OCI-LY3 (cell line): ENCODE measurements around the gene DRGX.

ENCODE experiments used
- H2AFZ ChIP-seq: fragments of 200-600, 300-600 bp; shearing (Covaris generic); 2 replicates; pipeline ENCODE4 v1.6.0; 2014; ENCODE audit warnings: antibody characterized with exemption, low read depth, low read length
- H3K27ac ChIP-seq: fragments of 200-600, 300-600 bp; sonication (generic); 2 replicates; pipeline ENCODE4 v1.5.1; 2014; ENCODE audit warnings: mild to moderate bottlenecking, low read length, moderate library complexity, mixed read lengths
- H3K27me3 ChIP-seq: fragments of 200-600, 300-600 bp; sonication (generic); 2 replicates; pipeline ENCODE4 v1.6.1; 2014; ENCODE audit warnings: low read depth, low read length, mixed read lengths
- H3K36me3 ChIP-seq: fragments of 200-600, 300-600 bp; sonication (generic); replicated peaks from 2 replicates; pipeline ENCODE3; 2014; ENCODE audit warnings: low read depth, low read length, mixed read lengths
- H3K4me1 ChIP-seq: fragments of 300-600, 200-600 bp; sonication (generic); 2 replicates; pipeline ENCODE4 v1.6.1; 2014; ENCODE audit warnings: low read length, mixed read lengths
- H3K4me2 ChIP-seq: fragments of 200-600, 300-600 bp; sonication (generic); 2 replicates; pipeline ENCODE4 v1.6.1; 2014; ENCODE audit warnings: low read length, mixed read lengths
- H3K4me3 ChIP-seq: fragments of 300-600, 200-600 bp; sonication (generic); 2 replicates; pipeline ENCODE4 v1.5.1; 2014; ENCODE audit warnings: antibody characterized with exemption, mild to moderate bottlenecking, low read length, moderate library complexity
- H3K79me2 ChIP-seq: fragments of 300-600, 200-600 bp; shearing (Covaris generic); 2 replicates; pipeline ENCODE4 v1.6.1; 2014; ENCODE audit warnings: mild to moderate bottlenecking, low read length, mixed read lengths
- H3K9ac ChIP-seq: fragments of 300-600, 200-600 bp; shearing (Covaris generic); 2 replicates; pipeline ENCODE4 v1.6.0; 2014; ENCODE audit warnings: mild to moderate bottlenecking, low read length, moderate library complexity
- H3K9me3 ChIP-seq: fragments of 200-600, 300-600 bp; shearing (Covaris generic); 2 replicates; pipeline ENCODE4 v1.6.1; 2014; ENCODE audit warnings: low read length, mixed read lengths; ENCODE audit not compliant: insufficient read depth
- H4K20me1 ChIP-seq: fragments of 200-600, 300-600 bp; sonication (generic); 2 replicates; pipeline ENCODE4 v1.6.1; 2016; ENCODE audit warnings: low read length, mixed read lengths; ENCODE audit not compliant: insufficient read depth
- EZH2phosphoT487 ChIP-seq: fragments of 200-600 bp; shearing (Covaris generic); IDR thresholded peaks from 2 replicates; pipeline ENCODE4 v1.6.1; 2018; ENCODE audit warnings: antibody characterized with exemption, mixed run types, low read depth
- TF ChIP-seq, protein P1 (sequence below): fragments of 200-600, 300-600 bp; sonication (generic); IDR thresholded peaks from 2 replicates; pipeline ENCODE4 v1.5.1; 2014; ENCODE audit warnings: antibody characterized with exemption, low read length, low read depth

The DRGX gene

DNA sequence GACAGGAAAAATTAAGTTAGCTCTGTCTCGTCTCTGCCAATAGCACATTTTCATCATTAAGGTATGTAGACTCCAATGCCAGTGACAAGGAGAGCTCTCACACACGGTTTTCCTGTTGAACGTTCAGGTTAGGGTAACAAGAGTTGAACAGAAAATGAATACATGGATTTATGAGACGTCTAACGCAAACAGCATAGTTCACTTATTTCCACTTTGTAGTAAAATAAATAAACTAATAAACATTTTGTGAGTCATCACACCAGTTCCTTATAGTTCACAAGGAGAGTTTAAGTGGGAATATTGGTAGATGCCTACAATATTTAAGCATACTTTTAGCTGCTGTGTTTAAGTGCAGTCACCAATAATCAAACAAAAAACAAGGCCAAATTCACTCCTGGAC, 21.1 kb downstream of the DRGX start:
- Histone ChIP-seq H3K4me3 (no peak overlapping the region), H4K20me1 (no peaks in the 10 kb centered on the region), H3K27me3 (peaks cover 4% of the 10 kb centered on the region; the same call in 1 of the 2 replicates), H3K36me3 (no peaks in the 10 kb centered on the region), H2AFZ (no peak overlapping the region), H3K79me2 (no peaks in the 10 kb centered on the region), H3K9me3 (no peaks in the 10 kb centered on the region), H3K27ac (no peak overlapping the region), H3K9ac (no peak overlapping the region), H3K4me2 (no peak overlapping the region), H3K4me1 (no peaks in the 10 kb centered on the region)
- no peak for TF ChIP-seq EZH2phosphoT487
- TF ChIP-seq, protein P1, sequence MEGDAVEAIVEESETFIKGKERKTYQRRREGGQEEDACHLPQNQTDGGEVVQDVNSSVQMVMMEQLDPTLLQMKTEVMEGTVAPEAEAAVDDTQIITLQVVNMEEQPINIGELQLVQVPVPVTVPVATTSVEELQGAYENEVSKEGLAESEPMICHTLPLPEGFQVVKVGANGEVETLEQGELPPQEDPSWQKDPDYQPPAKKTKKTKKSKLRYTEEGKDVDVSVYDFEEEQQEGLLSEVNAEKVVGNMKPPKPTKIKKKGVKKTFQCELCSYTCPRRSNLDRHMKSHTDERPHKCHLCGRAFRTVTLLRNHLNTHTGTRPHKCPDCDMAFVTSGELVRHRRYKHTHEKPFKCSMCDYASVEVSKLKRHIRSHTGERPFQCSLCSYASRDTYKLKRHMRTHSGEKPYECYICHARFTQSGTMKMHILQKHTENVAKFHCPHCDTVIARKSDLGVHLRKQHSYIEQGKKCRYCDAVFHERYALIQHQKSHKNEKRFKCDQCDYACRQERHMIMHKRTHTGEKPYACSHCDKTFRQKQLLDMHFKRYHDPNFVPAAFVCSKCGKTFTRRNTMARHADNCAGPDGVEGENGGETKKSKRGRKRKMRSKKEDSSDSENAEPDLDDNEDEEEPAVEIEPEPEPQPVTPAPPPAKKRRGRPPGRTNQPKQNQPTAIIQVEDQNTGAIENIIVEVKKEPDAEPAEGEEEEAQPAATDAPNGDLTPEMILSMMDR: no peak

DNA sequence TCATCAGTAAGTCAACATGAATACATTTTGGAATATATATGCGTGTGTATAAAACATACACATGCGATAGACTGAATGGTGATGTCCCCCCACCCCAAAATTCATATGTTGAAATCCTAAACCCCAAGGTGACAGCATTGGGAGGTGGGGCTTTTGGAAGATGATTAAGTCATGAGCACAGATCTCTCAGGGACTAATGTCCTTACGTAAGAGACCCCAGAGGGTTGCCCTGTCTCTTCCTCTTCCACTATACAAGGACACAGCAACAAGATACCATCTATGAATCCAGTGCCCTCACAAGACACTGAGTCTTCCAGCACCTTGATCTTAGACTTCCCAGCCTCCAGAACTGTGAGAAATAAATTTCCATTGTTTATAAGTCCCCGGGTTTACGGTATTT, 22.5 kb downstream of the DRGX start:
- no peak overlapping the region for H3K4me2 ChIP-seq
- no peak overlapping the region for H2AFZ ChIP-seq
- H4K20me1 ChIP-seq: no peaks in the 10 kb centered on the region
- no peak overlapping the region for H3K27ac ChIP-seq
- H3K9ac ChIP-seq: no peak overlapping the region
- H3K4me1 ChIP-seq: no peaks in the 10 kb centered on the region
- no peaks in the 10 kb centered on the region for H3K36me3 ChIP-seq
- peaks cover 6% of the 10 kb centered on the region; the same call in 1 of the 2 replicates for H3K27me3 ChIP-seq
- TF ChIP-seq, protein P1: no peak
- no peak for TF ChIP-seq EZH2phosphoT487
- no peak overlapping the region for H3K4me3 ChIP-seq
- H3K79me2 ChIP-seq: no peaks in the 10 kb centered on the region
- H3K9me3 ChIP-seq: no peaks in the 10 kb centered on the region

DNA sequence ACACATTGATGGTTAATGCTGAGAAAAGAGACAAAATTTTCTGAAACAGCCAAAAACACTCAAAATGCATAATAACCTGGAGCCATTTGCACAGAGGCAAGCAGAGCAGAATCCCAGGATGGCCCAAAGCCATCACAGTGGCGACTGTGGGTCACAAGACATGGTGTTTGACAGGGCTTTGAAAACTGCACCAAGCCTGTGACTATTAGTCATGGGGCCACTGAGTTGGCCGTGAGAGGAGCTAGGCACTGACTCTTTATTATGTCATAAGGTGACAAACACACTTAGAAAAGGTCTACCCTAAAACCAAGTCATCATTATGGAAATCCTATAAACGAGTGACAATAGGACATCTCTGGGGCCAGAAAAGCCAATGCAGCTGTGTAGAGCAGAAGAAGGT, 23.9 kb downstream of the DRGX start:
- H3K27me3 ChIP-seq: peaks cover 14% of the 10 kb centered on the region; the same call in 1 of the 2 replicates
- no peak for TF ChIP-seq EZH2phosphoT487
- TF ChIP-seq, protein P1: no peak
- H3K27ac ChIP-seq: no peak overlapping the region
- no peaks in the 10 kb centered on the region for H3K4me1 ChIP-seq
- H3K9ac ChIP-seq: no peak overlapping the region
- no peaks in the 10 kb centered on the region for H3K9me3 ChIP-seq
- H3K79me2 ChIP-seq: no peaks in the 10 kb centered on the region
- no peak overlapping the region for H3K4me2 ChIP-seq
- no peaks in the 10 kb centered on the region for H3K36me3 ChIP-seq
- no peak overlapping the region for H2AFZ ChIP-seq
- H3K4me3 ChIP-seq: no peak overlapping the region
- H4K20me1 ChIP-seq: no peaks in the 10 kb centered on the region

DNA sequence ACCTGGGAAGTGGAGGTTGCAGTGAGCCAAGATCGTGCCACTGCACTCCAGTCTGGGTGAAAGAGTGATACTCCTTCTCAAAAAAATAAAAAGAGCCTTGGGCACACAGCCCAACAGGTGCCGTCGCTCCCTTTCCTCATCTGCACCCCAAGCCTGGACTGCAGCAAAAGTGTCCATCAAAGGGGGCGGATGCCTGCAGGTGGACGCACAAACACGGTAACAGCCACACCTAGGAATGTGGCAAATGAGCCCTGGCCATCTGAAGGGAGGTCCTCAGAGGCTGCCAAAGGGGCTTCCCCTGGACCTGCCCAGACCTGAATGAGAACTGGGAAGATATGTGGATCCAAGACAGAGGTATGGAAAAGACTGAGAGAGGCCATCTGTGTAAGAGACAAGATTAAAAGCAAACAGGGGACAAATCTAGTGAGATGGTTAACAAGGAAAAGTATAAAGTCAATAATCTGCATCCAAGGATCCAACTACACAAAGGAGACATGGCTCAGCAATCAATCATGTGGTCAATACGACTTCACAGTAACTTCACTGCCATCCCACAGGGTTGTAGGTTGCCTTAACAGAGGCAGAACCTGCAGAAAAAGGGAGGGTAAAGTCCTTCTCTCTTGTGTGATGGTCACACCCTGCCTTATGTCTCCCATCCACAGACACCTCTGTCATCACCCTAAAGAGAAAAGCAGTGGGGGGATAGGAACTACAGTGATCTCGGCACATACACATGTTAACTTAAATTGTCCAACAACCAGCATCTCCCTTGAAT, 25.4 kb downstream of the DRGX start:
- Histone ChIP-seq H3K36me3 (no peaks in the 10 kb centered on the region), H4K20me1 (no peaks in the 10 kb centered on the region), H3K27ac (no peak overlapping the region), H3K9ac (no peak overlapping the region), H3K79me2 (no peaks in the 10 kb centered on the region), H2AFZ (no peak overlapping the region), H3K27me3 (peaks cover 19% of the 10 kb centered on the region; the same call in 1 of the 2 replicates), H3K4me3 (no peak overlapping the region), H3K9me3 (no peaks in the 10 kb centered on the region), H3K4me1 (no peaks in the 10 kb centered on the region), H3K4me2 (no peak overlapping the region)
- no peak for TF ChIP-seq EZH2phosphoT487
- TF ChIP-seq, protein P1: no peak
